Measurements from ENCODE around the gene TRIM67. TPM values are rescaled to one million over a fixed set of nuclear protein-coding genes. Genes with fewer than 3 reads are reported as not detected.
"Not testable (repeated sequence)": the region's sequence is repeated elsewhere in the genome, so short reads cannot be mapped to it uniquely, and the experiment has no call there.

Gene TRIM67
- polyA plus RNA-seq = under 1 TPM; 0.02 to 0.11 (median 0.03) TPM

DNA sequence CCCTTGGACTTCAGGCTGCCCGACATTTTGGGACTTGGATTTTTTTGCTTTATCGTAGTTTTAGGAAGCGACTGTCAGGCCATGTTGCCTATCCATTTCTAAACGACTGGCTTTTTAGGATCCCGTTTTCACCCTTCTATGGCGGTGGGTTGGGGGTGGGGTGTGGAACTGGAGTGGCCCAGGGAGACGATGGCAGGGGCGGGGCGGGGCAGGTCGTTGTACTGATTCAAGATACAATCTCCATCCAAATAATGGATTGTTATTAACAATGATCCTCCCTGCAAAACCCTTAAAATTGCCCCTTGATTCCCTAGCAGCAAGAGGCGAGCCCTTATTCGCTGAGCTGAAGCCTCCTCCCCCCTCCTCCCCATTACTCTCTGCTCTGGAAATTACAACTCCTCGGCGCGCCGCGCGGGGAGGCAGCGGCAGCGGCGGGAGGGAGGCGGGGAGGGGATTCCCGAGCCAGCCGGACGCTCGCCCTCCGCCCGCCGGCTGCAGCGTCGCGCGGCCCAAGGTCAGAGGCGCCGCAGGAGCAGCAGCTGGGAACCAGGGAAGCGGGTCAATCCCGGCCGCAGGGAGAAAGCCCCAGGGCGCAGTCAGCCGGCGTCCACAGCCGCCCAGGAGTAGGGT lies at the start of gene TRIM67:
TRIM67 (plus strand) TSS at position 392 of the 630 bp plus-strand sequence. CDS start 912 bp downstream, outside the sequence.
- WGBS, 3 donors = 0 to 3% (median 1%) methylated on average over 40 to 42 of the region's 42 CpGs
- no peak within 1 kb of the TSS for H3K27ac ChIP-seq (ENCODE audit: low read depth, low read length)

DNA sequence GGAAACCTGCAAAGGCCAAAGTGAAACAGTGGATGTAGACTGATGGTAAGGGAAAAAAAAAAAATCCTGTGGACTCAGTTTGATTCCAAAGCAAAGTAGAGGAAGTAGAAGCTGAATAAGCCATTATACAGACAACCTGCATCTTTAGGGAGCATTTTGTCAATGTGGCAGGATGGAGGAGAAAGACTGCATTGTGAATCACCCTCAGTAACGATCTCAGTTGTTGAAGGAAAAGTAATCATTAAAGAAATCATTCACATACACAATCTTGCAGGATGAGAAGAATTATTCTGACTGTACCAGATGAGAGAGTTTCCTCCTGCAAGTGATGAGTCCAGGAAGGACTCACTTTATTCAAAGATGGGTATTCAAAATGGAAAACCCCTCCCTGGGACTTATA lies 45.1 kb upstream of the TRIM67 start:
- no peak overlapping the region for H3K27ac ChIP-seq (ENCODE audit: low read depth, low read length)
- WGBS, 3 donors = 25 to 42% (median 31%) methylated on average over 1 of the region's 1 CpG

DNA sequence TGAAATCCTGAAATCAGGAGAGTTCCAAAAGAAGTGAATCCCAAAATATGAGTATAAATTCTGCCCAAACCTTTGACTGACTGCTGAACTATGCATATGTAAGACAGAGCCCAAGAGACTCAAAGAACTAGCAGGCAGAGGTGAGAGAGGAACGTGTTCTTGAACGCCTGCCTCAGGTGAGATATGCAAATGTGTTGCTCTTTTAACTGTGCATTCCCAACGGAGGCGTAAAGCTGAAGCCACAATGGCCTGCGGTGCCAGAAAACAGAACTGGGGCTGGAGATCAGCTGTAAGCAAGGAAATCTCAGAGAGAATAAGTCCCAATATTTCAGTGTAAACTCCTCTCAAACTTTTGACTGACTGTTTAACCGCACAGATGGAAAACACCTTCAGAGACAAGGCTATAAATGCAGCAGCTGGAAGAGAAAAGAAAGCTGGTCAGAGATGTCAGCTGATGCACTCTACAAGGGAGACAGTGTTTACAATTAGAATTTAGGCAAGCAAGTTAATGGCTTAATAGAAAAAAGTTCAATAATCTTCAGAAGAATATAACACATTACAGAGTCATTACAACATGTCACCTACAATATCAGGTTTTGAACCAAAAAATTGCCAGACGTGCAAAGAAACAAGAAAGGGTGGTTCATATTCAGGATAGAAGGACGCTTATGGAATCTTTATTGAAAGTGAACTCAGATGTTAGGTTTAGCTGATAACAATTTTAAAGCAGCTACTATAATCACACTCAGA lies 43.0 kb upstream of the TRIM67 start:
- no peak overlapping the region for H3K27ac ChIP-seq (ENCODE audit: low read depth, low read length)
- WGBS, 3 donors = 56 to 63% (median 62%) methylated on average over 8 of the region's 8 CpGs

DNA sequence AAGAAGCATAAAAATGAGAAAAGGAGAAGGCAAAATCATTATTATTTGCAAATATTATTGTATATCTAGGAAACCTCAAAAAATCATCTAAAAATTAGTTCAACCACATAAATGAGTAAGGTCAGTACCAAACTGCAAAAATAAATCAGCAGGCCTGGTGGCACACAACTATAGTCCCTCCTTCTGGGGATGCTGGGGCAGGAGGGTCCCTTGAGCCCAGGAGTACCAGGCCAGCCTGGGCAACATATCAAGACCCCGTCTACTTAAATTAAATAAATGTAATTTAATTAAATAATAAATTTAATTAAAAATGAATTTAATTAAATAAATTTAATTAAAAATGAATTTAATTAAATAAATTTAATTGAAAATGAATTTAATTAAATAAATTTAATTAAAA lies 40.3 kb upstream of the TRIM67 start:
- H3K27ac ChIP-seq (ENCODE audit: low read depth, low read length) = no peak overlapping the region
- WGBS, 3 donors = 90 to 100% (median 95%) methylated on average over 1 of the region's 1 CpG

DNA sequence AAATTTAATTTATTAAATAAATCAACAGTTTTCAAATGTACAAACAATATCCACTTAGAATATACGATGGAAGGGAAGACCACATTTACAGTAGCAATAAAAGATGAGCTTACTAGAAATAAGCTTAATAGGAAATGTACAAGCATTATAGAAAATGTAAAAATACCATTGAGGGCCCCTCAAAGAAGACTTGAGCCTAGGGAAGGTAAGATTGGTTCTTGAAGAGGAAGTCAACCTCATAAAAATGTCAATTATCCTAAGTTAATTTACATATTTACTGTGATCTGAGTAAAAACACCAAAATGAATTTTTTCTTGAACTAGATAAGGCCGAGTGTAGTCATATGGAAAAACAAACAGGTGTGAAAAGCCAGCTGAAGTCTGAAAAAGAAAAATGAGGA lies 39.7 kb upstream of the TRIM67 start:
- WGBS, 3 donors = 83 to 93% (median 89%) methylated on average over 2 of the region's 2 CpGs
- no peak overlapping the region for H3K27ac ChIP-seq (ENCODE audit: low read depth, low read length)

DNA sequence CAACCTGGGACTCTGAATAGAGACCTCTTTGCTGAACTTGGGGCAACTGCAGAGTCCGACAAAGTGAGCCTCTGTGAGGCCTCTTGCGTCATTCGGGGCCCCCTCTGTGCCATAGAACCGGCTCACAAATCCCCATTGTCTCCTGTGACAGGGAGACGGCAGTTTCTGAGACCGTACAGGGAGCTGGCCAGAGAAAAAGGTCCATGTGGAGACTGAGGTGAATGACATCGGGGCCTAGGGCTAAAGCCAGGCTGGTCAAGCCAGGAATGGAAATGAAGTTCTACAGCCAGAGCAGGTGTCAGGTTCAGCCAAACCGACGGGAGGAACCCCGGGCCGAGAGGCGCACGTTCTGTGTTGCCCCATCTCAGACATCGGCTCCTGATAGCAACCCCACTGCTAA lies 37.1 kb upstream of the TRIM67 start:
- no peak overlapping the region for H3K27ac ChIP-seq (ENCODE audit: low read depth, low read length)
- 92 to 95% (median 94%) methylated on average over 14 of the region's 14 CpGs for WGBS, 3 donors

DNA sequence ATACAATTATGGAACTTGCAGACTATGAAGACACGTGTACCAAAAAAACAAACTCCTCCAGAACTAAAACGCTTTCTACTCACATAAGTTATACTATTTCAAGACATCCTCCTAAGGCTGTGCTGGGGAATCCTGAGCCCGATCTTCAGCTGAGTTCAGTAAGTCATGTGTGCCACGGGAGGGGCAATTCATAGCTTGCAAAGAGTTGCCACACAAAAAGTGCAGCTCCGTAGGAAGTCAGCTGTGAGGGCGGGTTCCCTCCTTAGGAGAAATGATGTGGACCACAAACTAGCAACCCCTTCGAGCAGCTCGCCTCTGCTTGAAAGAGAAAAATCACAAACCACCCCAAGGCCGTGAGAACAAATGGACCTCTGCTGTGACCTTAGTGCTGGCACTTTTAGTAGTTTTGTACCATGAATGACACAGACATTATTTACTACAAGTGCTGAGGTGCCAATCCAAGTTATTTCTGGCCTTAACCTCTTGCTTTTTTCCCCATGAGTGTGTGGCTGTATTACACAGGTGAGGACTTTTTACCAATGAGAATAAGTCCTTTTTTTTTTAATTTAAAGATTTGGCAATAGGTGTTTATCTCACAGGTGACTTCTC lies 35.8 kb upstream of the TRIM67 start:
- WGBS, 3 donors = 39 to 76% (median 67%) methylated on average over 9 of the region's 9 CpGs
- H3K27ac ChIP-seq (ENCODE audit: low read depth, low read length) = no peak overlapping the region

DNA sequence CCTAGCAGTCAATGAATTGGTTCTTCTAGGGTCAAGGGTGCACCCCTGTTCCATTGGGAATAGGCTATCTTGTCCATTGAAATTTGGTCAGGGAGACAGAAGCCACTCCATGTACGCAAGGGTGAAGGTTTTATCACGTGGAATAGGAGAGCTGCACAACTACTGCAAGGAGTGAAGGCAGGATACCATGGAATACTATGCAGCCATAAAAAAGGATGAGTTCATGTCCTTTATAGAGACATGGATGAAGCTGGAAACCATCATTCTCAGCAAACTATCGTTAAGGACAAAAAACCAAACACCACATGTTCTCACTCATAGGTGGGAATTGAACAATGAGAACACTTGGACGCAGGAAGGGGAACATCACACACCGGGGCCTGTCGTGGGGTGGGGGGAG lies 34.8 kb upstream of the TRIM67 start:
- H3K27ac ChIP-seq (ENCODE audit: low read depth, low read length) = not testable (repeated sequence)
- 85 to 89% (median 89%) methylated on average over 6 of the region's 6 CpGs for WGBS, 3 donors

DNA sequence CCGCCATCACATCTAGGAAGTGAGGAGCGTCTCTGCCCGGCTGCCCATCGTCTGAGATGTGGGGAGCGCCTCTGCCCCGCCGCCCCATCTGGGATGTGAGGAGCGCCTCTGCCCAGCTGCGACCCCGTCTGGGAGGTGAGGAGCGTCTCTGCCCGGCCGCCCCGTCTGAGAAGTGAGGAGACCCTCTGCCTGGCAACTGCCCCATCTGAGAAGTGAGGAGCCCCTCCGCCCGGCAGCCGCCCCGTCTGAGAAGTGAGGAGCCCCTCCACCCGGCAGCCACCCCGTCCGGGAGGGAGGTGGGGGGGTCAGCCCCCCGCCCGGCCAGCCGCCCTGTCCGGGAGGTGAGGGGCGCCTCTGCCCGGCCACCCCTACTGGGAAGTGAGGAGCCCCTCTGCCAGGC lies 33.4 kb upstream of the TRIM67 start:
- 86 to 94% (median 92%) methylated on average over 5 to 15 of the region's 27 CpGs for WGBS, 3 donors
- not testable (repeated sequence) for H3K27ac ChIP-seq (ENCODE audit: low read depth, low read length)

DNA sequence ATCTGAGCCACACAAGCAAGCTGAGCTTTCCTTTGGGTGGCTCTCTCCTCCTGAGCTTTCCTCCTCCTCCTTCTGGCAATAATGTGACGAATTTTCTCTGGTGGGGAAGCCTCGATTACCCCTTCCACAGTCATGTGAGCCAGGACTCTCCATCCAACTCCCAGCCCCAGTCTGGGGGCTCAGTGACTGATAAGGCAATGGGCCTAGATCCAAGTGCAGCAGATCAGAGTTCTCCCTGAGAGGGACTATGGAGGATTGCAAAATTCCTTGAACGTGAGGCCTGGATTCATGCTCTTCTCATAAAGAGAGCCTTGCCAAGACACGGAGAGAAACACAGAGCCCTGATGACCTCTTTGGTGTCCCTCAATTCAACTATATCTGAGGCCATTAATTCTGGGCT lies 31.3 kb upstream of the TRIM67 start:
- no peak overlapping the region for H3K27ac ChIP-seq (ENCODE audit: low read depth, low read length)
- 53 to 70% (median 56%) methylated on average over 4 of the region's 4 CpGs for WGBS, 3 donors

DNA sequence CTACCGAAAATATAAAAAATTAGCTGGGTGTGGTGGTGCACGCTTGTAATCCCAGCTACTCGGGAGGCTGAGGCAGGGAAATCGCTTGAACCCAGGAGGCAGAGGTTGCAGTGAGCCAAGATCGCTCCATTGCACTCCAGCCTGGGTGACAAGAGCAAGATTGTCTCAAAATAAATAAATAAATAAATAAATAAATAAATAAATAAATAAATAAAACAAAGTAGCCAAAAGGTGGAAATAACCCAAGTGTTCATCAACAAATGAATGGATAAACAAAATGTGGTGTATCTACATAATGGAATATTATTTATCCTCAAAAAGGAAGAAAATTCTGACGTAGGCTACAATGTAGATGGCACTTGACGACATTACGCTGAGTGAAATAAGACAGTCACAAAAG lies 29.3 kb upstream of the TRIM67 start:
- not testable (repeated sequence) for H3K27ac ChIP-seq (ENCODE audit: low read depth, low read length)
- WGBS, 3 donors = 96% methylated on average over 8 of the region's 8 CpGs

DNA sequence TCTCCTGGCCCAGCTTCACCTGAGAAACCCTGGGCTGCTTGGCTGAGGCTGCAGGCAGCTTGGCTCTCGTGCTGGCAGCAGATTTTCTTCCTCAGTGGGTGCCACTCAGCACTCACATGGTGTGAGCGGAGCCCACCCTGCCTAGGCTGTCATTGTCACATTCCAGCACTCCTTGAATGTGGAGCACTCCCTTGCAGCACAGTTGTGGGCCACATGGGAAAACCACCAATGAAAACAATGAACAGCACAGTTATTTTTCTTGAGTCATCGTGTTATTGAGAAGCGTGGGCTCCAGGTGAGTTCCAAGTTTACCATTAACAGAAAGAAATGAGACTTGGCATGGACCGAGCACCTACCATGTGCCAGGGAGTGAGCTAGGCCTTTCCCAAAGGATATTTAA lies 27.2 kb upstream of the TRIM67 start:
- no peak overlapping the region for H3K27ac ChIP-seq (ENCODE audit: low read depth, low read length)
- 76 to 88% (median 88%) methylated on average over 5 of the region's 5 CpGs for WGBS, 3 donors

DNA sequence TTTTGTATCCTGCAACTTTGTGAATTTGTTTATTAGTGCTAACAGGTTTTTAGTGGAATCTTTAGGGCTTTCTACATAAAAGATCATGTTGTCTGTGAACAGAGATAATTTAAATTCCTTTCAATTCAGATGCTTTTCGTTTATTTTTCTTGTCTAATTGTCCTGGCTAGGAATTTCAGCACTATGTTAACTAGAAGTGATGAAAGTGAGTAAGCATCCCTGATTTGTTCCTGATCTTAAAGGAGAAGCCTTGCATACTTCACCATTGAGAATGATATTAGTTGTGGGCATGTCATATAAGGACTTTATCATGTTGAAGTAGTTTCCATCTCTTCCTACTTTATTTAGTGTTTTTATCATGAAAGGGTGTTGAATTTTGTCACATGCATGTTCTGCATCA lies 23.6 kb upstream of the TRIM67 start:
- 50 to 63% (median 60%) methylated on average over 1 of the region's 1 CpG for WGBS, 3 donors
- H3K27ac ChIP-seq (ENCODE audit: low read depth, low read length) = no peak overlapping the region

DNA sequence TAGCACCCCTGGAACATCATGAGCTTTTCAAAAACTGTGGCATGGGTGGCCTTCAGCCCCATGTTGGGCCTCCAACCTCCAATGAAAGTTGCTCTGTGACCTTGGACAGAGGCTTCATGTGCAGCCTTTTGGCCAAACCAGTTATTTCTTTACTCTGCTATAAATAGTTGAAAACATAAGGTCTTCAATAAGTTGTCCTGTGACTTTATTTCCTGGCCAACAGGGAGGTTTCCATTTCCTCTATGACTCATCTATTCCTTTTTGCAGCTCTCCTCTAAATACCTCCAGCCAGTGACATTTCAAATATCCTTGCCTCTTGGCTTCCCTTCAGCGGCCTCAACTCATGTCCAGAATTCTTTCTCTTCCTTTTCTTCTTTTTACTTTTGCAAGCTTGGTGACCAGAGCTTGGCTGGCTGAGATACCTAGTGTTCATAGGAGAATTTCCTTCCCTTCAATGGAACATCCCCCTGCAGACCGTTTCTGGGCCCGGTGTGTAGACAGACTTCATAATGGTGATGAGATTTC lies 22.7 kb upstream of the TRIM67 start:
- 50 to 73% (median 57%) methylated on average over 3 of the region's 3 CpGs for WGBS, 3 donors
- no peak overlapping the region for H3K27ac ChIP-seq (ENCODE audit: low read depth, low read length)

DNA sequence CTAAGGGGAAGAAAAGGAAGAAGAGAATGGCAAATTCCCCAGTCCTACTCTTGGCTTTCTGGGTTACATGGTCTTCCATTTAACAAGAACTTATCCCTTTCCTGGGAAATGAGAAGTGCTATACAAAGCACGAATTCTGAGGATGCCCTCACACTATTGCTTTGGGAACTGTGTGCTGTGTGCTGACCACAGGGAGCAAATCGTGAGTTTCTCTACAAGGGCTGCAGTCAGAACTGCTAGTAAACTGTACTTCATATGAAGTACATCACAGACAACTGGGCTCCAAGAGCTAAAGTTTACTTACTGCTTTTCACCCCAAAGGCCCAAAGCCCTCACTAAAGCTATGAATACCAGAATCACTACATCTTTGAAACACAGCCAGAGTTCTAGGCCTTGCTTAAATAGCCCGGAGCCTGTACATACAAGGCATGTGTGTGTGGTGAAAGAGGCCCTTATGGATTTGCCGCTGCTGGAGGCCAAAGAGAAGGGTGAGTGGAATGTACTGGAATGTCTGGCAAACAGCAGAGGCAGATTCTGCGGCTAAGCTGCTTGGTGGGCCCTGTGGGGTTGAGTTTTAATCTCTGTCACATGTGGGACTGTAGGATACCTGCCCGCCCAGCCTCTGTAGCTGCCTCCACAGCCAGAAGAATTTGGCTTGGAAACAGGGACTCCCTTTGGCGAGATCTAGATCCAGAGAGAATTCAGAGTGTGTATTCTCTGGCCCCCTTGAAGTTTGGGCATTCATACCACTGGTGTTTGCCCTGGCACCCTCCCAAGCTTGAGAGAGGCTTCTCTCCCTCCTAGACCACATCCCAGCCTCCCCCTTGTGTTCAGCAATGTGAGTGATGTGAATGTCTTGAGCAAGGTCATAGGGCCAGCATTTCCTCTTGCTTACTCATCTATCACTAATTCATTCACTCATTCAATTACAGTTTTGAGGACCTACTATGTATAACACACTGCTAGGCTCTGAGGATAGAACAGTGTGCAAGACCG lies 21.9 kb upstream of the TRIM67 start:
- WGBS, 3 donors = 55 to 66% (median 65%) methylated on average over 8 of the region's 8 CpGs
- H3K27ac ChIP-seq (ENCODE audit: low read depth, low read length) = no peak overlapping the region

DNA sequence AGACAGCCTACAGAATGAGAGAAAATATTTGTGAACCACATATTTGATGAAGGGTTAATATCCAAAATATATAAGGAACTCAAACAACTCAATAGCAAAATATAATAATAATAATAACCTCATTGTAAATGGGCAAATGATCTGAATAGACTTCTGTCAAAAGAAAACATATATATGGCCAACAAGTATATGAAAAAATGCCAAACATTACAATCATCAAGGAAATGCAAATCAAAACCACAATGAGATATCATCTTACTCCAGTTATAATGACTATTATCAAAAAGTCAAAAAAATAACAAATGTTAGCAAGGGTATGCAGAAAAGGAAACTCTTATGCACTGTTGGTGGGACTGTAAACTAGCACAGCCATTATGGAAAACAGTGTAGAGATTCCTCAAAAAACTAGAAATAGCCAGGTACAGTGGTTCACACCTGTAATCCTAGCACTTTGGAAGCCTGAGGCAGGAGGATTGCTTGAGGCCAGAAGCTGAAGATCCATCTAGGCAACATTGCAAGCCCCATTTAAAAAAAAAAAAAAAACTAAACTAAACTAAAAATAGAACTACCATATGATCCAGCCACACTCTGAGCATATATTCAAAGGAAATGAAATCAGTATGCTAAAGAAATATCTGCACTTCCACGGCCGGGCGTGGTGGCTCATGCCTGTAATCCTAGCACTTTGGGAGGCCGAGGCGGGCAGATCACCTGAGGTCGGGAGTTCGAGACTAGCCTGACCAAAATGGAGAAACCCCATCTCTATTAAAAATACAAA lies 17.3 kb upstream of the TRIM67 start:
- H3K27ac ChIP-seq (ENCODE audit: low read depth, low read length) = no peak overlapping the region
- WGBS, 3 donors = 81 to 90% (median 82%) methylated on average over 7 of the region's 7 CpGs

DNA sequence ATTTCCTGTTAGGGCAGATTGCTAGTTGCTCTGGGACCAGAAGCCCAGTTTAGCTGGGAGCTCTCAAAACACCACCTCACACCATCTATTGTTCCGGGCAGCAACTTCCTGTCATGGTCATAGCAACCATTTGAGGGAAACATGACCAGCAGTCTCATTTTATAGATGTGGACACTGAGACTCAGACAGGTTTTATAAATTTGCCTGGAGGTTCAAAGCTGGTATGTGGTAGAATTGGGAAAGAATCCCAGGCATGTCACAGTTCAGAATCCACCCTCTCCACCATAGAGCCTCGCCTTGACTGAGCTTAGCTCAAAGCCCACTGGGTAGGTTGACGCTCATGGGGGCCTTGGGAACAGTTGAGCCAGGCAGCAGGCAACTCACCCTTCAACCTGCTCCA lies 14.0 kb upstream of the TRIM67 start:
- H3K27ac ChIP-seq (ENCODE audit: low read depth, low read length) = no peak overlapping the region

DNA sequence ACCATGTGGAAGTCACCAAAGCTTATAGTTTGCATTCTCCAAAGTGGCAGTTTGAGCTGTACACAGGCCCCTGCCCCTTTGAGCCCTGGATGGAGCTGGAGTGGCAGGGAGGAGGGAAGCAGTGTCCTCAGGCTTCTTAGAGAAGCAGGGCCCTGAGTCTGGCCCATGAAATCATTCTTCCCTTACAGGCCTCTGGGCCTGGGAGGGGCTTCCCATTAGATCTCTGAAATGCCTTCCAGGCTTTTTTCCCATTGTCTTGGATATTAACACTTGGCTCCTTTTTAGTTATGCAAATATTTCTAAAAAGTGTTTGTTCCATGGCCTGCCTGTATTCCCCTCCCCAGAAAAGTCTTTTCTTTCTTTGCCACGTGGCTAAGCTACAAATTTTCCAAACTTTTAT lies 10.0 kb upstream of the TRIM67 start:
- WGBS, 3 donors = 5 to 36% (median 11%) methylated on average over 1 of the region's 1 CpG

More for the DNA sequence above, 14.0 kb upstream of the TRIM67 start:
- WGBS, 3 donors = 70 to 77% (median 73%) methylated on average over 3 of the region's 3 CpGs

More for the DNA sequence above, 10.0 kb upstream of the TRIM67 start:
- H3K27ac ChIP-seq (ENCODE audit: low read depth, low read length) = no peak overlapping the region

Measured in adipose tissue (tissue), 3 donors.